OCI-LY1 (cell line): Measurements from ENCODE around the gene SSH2.
"Not testable (repeated sequence)": the region's sequence is repeated elsewhere in the genome, so short reads cannot be mapped to it uniquely, and the experiment has no call there.

Experiments
- CTCF ChIP-seq: fragments of 200-600 bp; sonication (generic), shearing (Covaris generic); IDR thresholded peaks from 2 replicates; pipeline ENCODE4 v1.5.1; 2017; ENCODE audit warnings: mild to moderate bottlenecking, antibody characterized with exemption, low read length, moderate library complexity, mixed read lengths
- EZH2 ChIP-seq: fragments of 200-600 bp; sonication (generic), shearing (Covaris generic); IDR thresholded peaks from 2 replicates; pipeline ENCODE4 v1.8.0; 2017; ENCODE audit warnings: borderline replicate concordance, mixed run types, mild to moderate bottlenecking, antibody characterized with exemption, low read length, moderate library complexity, mixed read lengths

- not testable (repeated sequence) for TF ChIP-seq EZH2, CTCF
Observed at GRCh38 chr17:29864123-29864522, 65.9 kb downstream of the SSH2 start.
